B cell (primary cell): ENCODE measurements around the gene DOCK6.

Experiments used
- CTCF ChIP-seq: fragments of 200-600 bp; IDR thresholded peaks from one replicate; pipeline ENCODE4 v1.8.0; 2022; ENCODE audit warnings: antibody characterized with exemption, mild to moderate bottlenecking
- EZH2 ChIP-seq: IDR thresholded peaks from 2 replicates; pipeline ENCODE4 v1.6.1; 2012; ENCODE audit warnings: borderline replicate concordance, low read depth, mild to moderate bottlenecking, moderate library complexity, low read length; ENCODE audit not compliant: insufficient read depth, poor library complexity, severe bottlenecking

DNA sequence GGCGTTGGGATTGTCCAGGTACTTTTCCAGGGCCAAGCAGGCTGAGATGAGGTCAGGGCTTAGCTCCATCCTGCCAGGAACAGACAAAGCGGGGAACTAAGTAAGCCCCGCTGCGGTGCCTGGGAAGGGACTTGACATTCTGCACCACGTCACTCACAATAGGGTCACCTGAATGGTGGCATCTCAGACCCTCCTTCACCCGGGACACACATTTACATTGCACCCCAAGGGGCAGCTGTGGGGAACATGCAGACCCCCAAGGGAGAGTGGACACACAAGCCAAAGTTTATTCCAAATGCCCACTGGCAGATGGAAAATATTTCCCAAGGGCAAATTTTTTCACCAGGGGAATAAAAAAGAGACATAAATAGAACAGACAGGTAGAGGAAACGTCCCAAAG lies 86.4 kb downstream of the DOCK6 start:
- TF ChIP-seq CTCF (no peak), EZH2 (no peak)
